Measurements from ENCODE around the gene FGF14. TPM values are rescaled to one million over a fixed set of nuclear protein-coding genes. Genes with fewer than 3 reads are reported as not detected.

FGF14 gene
- total RNA-seq, 1 experiment from 2014 or later: 0.22 TPM

- DNase-seq: no peak
- Histone ChIP-seq H3K9me3 (ENCODE audit: control insufficient read depth, low read depth, low read length) (no peaks in the 10 kb centered on the region), H3K4me2 (ENCODE audit: insufficient read depth, insufficient read length, low read length) (no peak overlapping the region), H4K91ac (ENCODE audit: insufficient read length, low read depth, low read length) (no peak overlapping the region), H3K27me3 (ENCODE audit: insufficient read depth, low read length) (no peaks in the 10 kb centered on the region), H2AK5ac (ENCODE audit: insufficient read length, low read length) (no peak overlapping the region), H3K18ac (ENCODE audit: insufficient read length, low read depth, low read length) (no peak overlapping the region), H4K8ac (replicated peaks; ENCODE audit: insufficient read length, low read depth, low read length) (no peak overlapping the region), H2BK15ac (ENCODE audit: low read depth, low read length) (no peak overlapping the region), H3K79me1 (ENCODE audit: insufficient read depth, low read depth, low read length, poor library complexity, severe bottlenecking) (no peaks in the 10 kb centered on the region), H3T11ph (ENCODE audit: low read length) (no peak overlapping the region), H4K20me1 (ENCODE audit: control insufficient read depth, insufficient read depth, insufficient read length) (no peaks in the 10 kb centered on the region), H4K5ac (ENCODE audit: insufficient read length, low read depth, low read length) (no peak overlapping the region), H3K23me2 (ENCODE audit: insufficient read length, low read depth, low read length, poor library complexity, severe bottlenecking) (no peaks in the 10 kb centered on the region), H2AFZ (ENCODE audit: low read length) (no peak overlapping the region), H2BK5ac (ENCODE audit: insufficient read length, low read length) (no peak overlapping the region), H2BK120ac (ENCODE audit: low read depth, low read length, poor library complexity, severe bottlenecking) (no peak overlapping the region), H3K4me1 (ENCODE audit: insufficient read depth, low read length) (no peaks in the 10 kb centered on the region), H3K9ac (ENCODE audit: extremely low read depth, insufficient read length, low read length) (no peak overlapping the region), H3K27ac (ENCODE audit: insufficient read length, low read depth, low read length) (no peak overlapping the region), H2BK20ac (ENCODE audit: low read depth, low read length, poor library complexity, severe bottlenecking) (no peak overlapping the region), H2BK12ac (ENCODE audit: insufficient read length, low read depth, low read length) (no peak overlapping the region), H3K56ac (ENCODE audit: insufficient read length, low read depth, low read length) (no peak overlapping the region), H3K79me2 (ENCODE audit: insufficient read depth, low read length) (no peaks in the 10 kb centered on the region), H3K14ac (ENCODE audit: insufficient read depth, low read length) (no peak overlapping the region), H3K23ac (ENCODE audit: insufficient read length, low read depth, low read length) (no peak overlapping the region), H3K4ac (ENCODE audit: low read depth, low read length) (no peak overlapping the region)
- Mint-ChIP-seq H3K36me3 (ENCODE audit: insufficient read depth in 1 of 3, low read depth in 3 of 3) (no peaks in the 10 kb centered on the region), H3K9me3 (no peaks in the 10 kb centered on the region), H3K4me3 (no peak overlapping the region), H3K27ac (peak overlapping the region in 1 of 3 experiments; percentile 6; a peak in 1 of 7 replicates), H3K4me1 (peaks cover 7 to 16% of the 10 kb centered on the region in 2 experiments), H3K27me3 (ENCODE audit: low read depth) (no peaks in the 10 kb centered on the region)
- TF ChIP-seq, protein P1, sequence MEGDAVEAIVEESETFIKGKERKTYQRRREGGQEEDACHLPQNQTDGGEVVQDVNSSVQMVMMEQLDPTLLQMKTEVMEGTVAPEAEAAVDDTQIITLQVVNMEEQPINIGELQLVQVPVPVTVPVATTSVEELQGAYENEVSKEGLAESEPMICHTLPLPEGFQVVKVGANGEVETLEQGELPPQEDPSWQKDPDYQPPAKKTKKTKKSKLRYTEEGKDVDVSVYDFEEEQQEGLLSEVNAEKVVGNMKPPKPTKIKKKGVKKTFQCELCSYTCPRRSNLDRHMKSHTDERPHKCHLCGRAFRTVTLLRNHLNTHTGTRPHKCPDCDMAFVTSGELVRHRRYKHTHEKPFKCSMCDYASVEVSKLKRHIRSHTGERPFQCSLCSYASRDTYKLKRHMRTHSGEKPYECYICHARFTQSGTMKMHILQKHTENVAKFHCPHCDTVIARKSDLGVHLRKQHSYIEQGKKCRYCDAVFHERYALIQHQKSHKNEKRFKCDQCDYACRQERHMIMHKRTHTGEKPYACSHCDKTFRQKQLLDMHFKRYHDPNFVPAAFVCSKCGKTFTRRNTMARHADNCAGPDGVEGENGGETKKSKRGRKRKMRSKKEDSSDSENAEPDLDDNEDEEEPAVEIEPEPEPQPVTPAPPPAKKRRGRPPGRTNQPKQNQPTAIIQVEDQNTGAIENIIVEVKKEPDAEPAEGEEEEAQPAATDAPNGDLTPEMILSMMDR (conservative IDR thresholded peaks at IDR 0.05): no peak
Measured at GRCh38 chr13:102344410-102344809, 57.4 kb downstream of the FGF14 start.

Data from H9 (cell line).